Right atrium auricular region (tissue), 2 donors: ENCODE results near the gene TFF1. TPM values are rescaled to one million over a fixed set of nuclear protein-coding genes. Genes with fewer than 3 reads are reported as not detected.

Experiments used
- DNase-seq: peaks from one replicate; pipeline ENCODE4 v3.0.0-alpha.2; 2019; ENCODE audit warnings: low spot score
- H3K27ac ChIP-seq, 2 donors: fragments of 200-600 bp; sonication (generic); 1 replicate in 1 of 2; 2 replicates in 1 of 2; pipeline ENCODE4 v1.5.1; 2016 to 2019
- H3K27me3 ChIP-seq, 2 donors: fragments of 200-600 bp; sonication (generic); one replicate each; pipeline versions ENCODE4 v1.5.1 to v1.6.0; 2017 to 2019
- H3K36me3 ChIP-seq: fragments of 200-600 bp; sonication (generic); one replicate; pipeline ENCODE4 v1.5.1; 2016
- H3K4me1 ChIP-seq, 2 donors: fragments of 200-600 bp; sonication (generic); one replicate each; pipeline versions ENCODE4 v1.5.1 to v1.6.0; 2017 to 2019
- H3K4me3 ChIP-seq, 2 donors: fragments of 200-600 bp; sonication (generic); 1 replicate in 1 of 2; 2 replicates in 1 of 2; pipeline ENCODE4 v1.5.1; 2017 to 2019; ENCODE audit warnings: mild to moderate bottlenecking in 1 of 2, moderate library complexity in 1 of 2
- H3K9me3 ChIP-seq, 2 donors: fragments of 200-600 bp; sonication (generic); one replicate each; pipeline ENCODE4 v1.5.1; 2019
- total RNA-seq, 2 donors: library from RNA; depleted of rRNA; stranded (reverse); fragments of >200 nt; gene quantifications; one replicate each; pipeline ENCODE4 v1.1.0, GENCODE V29; 2016
- TF ChIP-seq, protein P1 (sequence below), 2 donors: fragments of 200-600 bp; sonication (generic); IDR thresholded peaks; one replicate each; pipeline ENCODE4 v1.5.1; 2019; ENCODE audit warnings: antibody characterized with exemption in 2 of 2

Gene TFF1
- total RNA-seq, 2 donors from 2014 or later = not detected

DNA sequence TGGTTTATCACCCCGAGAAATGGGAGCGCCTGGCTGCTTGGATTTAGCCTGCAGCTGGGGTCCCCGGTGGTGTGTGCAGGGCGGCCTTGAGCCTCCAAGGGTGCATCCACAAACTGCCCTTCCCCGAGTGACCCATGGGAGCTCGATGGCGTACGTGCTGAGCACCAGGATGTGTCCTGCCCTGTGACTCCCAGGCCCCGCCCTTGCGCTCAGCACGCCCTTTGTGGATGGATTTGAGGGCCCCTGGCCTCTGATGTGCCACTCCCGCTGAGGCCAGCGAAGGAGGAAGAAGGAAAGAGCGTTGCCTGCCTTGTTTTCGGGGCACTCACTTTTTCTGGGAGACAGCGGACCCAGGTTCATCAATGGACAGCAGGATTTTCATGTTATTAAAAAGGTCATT lies 49.4 kb downstream of the TFF1 start:
- TF ChIP-seq, protein P1, sequence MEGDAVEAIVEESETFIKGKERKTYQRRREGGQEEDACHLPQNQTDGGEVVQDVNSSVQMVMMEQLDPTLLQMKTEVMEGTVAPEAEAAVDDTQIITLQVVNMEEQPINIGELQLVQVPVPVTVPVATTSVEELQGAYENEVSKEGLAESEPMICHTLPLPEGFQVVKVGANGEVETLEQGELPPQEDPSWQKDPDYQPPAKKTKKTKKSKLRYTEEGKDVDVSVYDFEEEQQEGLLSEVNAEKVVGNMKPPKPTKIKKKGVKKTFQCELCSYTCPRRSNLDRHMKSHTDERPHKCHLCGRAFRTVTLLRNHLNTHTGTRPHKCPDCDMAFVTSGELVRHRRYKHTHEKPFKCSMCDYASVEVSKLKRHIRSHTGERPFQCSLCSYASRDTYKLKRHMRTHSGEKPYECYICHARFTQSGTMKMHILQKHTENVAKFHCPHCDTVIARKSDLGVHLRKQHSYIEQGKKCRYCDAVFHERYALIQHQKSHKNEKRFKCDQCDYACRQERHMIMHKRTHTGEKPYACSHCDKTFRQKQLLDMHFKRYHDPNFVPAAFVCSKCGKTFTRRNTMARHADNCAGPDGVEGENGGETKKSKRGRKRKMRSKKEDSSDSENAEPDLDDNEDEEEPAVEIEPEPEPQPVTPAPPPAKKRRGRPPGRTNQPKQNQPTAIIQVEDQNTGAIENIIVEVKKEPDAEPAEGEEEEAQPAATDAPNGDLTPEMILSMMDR (IDR thresholded peaks at IDR 0.05) = no peak
- no peaks in the 10 kb centered on the region for H3K27me3 ChIP-seq
- no peak overlapping the region for H3K4me3 ChIP-seq
- H3K36me3 ChIP-seq = no peaks in the 10 kb centered on the region
- peak; percentile 49 for DNase-seq
- H3K9me3 ChIP-seq = no peaks in the 10 kb centered on the region
- H3K4me1 ChIP-seq = peaks cover 0 to 20% of the 10 kb centered on the region in 2 donors
- no peak overlapping the region for H3K27ac ChIP-seq

DNA sequence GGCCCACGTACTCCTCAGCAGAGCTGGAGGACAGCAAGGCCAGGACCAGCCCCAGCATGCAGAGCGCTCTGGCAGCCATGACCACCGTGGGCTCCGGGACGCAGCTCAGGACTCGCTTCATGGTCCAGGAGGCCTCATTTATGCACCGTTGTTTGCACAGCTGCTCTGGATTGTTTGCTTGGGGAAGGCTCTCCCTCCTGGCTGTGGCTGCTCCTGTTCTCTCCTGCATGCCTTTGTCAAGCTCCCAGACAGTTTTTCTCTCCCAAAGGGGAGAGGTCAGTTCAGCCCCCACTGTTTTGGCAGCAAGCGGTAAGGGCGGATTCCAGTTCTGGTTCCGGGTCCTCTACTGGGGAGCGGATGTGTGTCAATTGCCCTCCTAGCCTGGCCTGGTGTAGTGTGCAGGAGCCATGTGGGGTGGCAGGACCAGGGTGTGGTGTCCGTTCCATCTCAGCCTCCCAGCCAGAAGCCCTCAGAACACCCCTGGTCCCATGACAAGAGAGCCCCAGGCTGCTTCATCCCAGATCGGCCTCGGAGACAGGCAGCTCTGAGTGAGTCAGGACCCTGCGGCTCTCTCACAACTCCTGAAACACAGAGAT lies 50.9 kb downstream of the TFF1 start, which contains the start of gene TFF3:
TSS of gene TFF3 (minus strand) at position 114 of the 596 bp plus-strand sequence. CDS start at position 79, 35 bp downstream.
- peak; percentile 58 for DNase-seq
- H3K4me3 ChIP-seq = no peak within 1 kb of the TSS

DNA sequence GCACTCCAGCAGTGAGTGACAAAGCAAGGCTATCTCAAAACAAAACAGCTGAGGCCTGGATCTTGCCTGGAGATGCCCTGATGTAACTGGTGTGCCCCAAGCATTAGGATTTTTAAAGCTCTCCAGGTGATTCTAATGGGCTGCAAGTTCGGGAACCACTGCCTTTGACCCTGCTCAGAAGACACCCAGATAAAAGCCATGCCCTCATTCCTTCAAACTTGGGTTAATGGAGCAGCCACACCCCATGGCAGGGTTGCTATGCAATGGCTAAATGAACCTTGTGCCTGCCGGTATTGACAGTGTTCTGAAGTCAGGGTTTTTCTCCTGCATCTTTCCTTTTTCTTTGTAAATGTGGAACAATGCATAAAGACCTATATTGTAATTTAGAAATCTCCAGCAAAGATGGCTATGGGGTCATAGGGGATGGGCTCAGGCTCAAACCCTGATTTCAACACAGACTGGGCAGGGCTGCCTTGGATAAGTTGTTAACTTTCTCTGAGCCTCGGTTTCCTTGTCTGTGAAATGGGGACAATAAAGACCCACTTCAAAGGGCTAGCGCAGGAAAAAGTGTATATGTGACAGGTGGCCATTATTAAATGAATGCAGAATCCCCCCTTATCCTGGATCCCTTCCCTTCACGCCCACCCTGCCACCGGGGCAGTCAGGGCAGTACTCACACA lies 51.6 kb downstream of the TFF1 start:
- no peak overlapping the region for H3K4me3 ChIP-seq
- DNase-seq = peak; percentile 26

More for the DNA sequence above, 50.9 kb downstream of the TFF1 start, which contains the start of gene TFF3:
- Histone ChIP-seq H3K27ac (no peak within 1 kb of the TSS), H3K9me3 (no peaks in the 10 kb centered on the region), H3K36me3 (no peaks in the 10 kb centered on the region), H3K27me3 (no peaks in the 10 kb centered on the region), H3K4me1 (peaks cover 0 to 23% of the 10 kb centered on the region in 2 donors)
- TF ChIP-seq, protein P1 (IDR thresholded peaks at IDR 0.05) = no peak

DNA sequence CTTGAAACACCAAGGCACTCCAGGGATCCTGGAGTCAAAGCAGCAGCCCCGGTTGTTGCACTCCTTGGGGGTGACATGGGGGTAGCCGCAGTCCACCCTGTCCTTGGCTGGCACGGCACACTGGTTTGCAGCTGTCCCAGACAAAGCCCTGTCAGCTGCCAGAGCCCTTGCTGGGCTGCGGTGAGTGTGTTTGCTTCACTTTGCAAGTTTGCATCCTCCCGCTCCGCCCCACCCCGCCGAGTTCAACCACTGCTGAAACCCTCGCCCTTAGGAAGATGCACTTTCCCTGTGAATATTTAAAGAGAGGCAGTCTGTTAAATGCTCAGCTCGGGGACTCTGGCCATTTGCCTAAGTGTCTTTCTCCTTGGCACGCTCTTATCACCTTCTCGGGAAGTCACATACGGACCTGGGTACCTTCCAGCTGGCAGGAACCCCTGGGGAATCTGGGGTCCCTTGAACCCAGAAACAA lies 52.8 kb downstream of the TFF1 start:
- Histone ChIP-seq H3K36me3 (no peaks in the 10 kb centered on the region), H3K27me3 (no peaks in the 10 kb centered on the region), H3K27ac (no peak overlapping the region), H3K9me3 (no peaks in the 10 kb centered on the region), H3K4me3 (no peak overlapping the region), H3K4me1 (peaks cover 0 to 23% of the 10 kb centered on the region in 2 donors)
- peak; percentile 54 for DNase-seq
- TF ChIP-seq, protein P1 (IDR thresholded peaks at IDR 0.05) = no peak

More for the DNA sequence above, 51.6 kb downstream of the TFF1 start:
- TF ChIP-seq, protein P1 (IDR thresholded peaks at IDR 0.05) = no peak
- Histone ChIP-seq H3K27me3 (no peaks in the 10 kb centered on the region), H3K4me1 (peaks cover 0 to 23% of the 10 kb centered on the region in 2 donors), H3K9me3 (no peaks in the 10 kb centered on the region), H3K27ac (no peak overlapping the region), H3K36me3 (no peaks in the 10 kb centered on the region)

DNA sequence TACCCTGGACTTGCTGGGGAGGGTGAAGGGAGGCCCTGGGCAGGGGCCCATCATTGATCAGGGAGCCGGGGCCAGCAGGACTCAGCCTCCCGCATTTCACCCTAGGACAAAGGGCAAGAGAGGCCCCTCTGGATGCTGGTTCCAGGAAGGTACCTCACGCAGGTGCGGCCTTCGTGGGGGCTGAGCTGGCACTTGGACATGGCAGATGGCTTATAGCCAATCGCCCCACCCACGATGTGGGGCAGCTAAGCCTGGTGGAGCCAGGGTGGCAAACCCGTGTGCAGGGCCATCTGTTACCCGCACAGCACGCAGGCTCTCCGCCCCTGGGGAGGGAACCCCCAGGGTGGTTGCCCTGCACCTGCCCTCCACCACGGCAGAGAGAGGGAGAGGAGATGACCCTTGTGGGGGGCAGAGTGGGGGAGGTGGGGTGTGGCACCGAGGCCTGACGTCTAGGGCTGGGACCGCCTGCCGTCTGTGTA lies 53.7 kb downstream of the TFF1 start:
- Histone ChIP-seq H3K9me3 (no peaks in the 10 kb centered on the region), H3K4me1 (peaks cover 0 to 23% of the 10 kb centered on the region in 2 donors), H3K27me3 (no peaks in the 10 kb centered on the region), H3K4me3 (no peak overlapping the region), H3K27ac (no peak overlapping the region), H3K36me3 (no peaks in the 10 kb centered on the region)
- TF ChIP-seq, protein P1 (IDR thresholded peaks at IDR 0.05) = no peak
- peak; percentile 47 for DNase-seq

Other genes with a start within 250 kb of the TFF1 start
- gene ABCG1, start 147.4 kb downstream of the TFF1 start, total RNA-seq = 10 to 100 TPM in 1 of 2 donors, 1 to 10 TPM in 1; 7.9 to 12.3 TPM
- gene TFF3, start 51.1 kb downstream of the TFF1 start, total RNA-seq = 1 to 10 TPM; 5.0 TPM
- gene TFF2, start 15.5 kb downstream of the TFF1 start, total RNA-seq = not detected
- 1 to 10 TPM; 1.1 to 2.4 TPM for gene TMPRSS3, start 29.5 kb upstream of the TFF1 start, total RNA-seq
- gene UBASH3A, start 37.4 kb upstream of the TFF1 start, total RNA-seq = under 1 TPM in 1 of 2 donors, not detected in 1; 0.12 TPM
- gene RSPH1, start 129.7 kb upstream of the TFF1 start, total RNA-seq = not detected
- gene SLC37A1, start 147.3 kb upstream of the TFF1 start, total RNA-seq = 1 to 10 TPM; 2.0 to 5.0 TPM